Measurements from ENCODE around the gene SLC22A6. TPM values are rescaled to one million over a fixed set of nuclear protein-coding genes. Genes with fewer than 3 reads are reported as not detected.

Gene SLC22A6, protein sequence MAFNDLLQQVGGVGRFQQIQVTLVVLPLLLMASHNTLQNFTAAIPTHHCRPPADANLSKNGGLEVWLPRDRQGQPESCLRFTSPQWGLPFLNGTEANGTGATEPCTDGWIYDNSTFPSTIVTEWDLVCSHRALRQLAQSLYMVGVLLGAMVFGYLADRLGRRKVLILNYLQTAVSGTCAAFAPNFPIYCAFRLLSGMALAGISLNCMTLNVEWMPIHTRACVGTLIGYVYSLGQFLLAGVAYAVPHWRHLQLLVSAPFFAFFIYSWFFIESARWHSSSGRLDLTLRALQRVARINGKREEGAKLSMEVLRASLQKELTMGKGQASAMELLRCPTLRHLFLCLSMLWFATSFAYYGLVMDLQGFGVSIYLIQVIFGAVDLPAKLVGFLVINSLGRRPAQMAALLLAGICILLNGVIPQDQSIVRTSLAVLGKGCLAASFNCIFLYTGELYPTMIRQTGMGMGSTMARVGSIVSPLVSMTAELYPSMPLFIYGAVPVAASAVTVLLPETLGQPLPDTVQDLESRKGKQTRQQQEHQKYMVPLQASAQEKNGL
- not detected in 2 replicates for total RNA-seq

DNA sequence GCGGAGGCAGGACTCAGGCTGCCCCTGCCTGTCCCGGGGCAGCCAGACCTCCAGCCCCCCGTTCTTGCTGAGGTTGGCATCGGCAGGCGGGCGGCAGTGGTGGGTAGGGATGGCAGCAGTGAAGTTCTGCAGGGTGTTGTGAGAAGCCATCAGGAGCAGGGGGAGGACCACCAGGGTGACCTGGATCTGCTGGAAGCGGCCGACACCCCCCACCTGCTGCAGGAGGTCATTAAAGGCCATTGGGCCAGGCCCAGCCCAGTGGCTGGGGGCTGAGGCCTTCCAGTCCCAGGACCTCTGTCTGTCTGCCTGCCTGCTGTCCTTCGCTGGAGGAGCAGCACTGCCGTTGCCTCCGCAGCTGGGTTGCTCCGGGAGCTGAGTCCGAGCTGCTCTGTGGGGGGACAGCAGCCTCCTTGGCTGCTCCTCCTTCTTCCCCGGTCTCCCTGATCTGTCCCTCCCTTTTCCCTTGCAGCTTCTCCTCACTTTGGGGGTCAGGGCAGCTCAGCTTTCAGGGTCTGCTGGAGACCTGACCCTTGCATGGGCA lies at the start of gene SLC22A6:
Gene SLC22A6, minus strand, starts transcription at position 517 of the 541 bp plus-strand sequence. Its CDS starts 277 bp downstream, at position 240.

DNA sequence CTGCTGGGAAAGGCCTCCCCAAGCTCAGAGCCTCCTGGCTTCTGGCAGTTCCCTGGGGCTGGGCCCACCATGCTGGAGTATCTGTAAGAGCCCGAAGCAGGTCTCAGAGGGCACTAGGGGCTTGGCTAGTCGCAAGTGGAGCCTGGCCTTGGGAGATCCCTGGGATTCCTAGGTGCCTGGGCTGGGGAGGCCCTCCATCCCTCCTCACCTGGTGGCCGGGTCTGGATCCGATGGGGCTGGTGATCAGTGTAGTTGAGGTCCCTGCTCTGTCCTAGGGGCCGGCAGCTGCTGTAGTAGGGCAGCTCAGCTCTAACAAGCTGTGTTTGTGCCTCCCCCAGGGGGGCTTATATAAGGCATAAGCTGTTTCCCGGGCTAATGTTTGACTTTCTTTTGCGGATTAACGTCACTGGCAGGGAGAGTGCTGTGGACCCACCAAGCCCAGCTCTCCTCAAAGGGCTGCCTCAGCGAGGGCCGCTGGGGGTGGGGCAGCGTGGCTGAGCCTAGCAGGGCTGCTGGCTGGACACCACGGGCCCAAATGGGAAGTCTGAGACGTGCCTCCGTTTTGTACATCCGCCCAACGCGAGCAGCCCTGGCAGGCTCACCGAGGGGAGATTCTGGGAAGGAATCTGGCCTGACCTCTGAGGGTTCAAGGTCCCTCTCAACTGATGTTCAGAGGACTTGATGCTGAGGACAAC lies 30.9 kb upstream of the SLC22A6 start, which contains the start of gene SLC22A8:
Gene SLC22A8, minus strand, starts transcription at position 321 of the 695 bp plus-strand sequence. CDS start 883 bp downstream, outside the sequence.

Other genes with a start within 250 kb of the SLC22A6 start
- 11.8 and 12.0 TPM in 2 replicates for gene ZBTB3, start 230.8 kb downstream of the SLC22A6 start, total RNA-seq
- 71.1 and 73.1 TPM in 2 replicates for gene POLR2G, start 223.4 kb downstream of the SLC22A6 start, total RNA-seq
- gene TAF6L, start 213.6 kb downstream of the SLC22A6 start, total RNA-seq = 27.8 and 34.7 TPM in 2 replicates
- gene TMEM179B, start 197.6 kb downstream of the SLC22A6 start, total RNA-seq = 21.8 and 30.8 TPM in 2 replicates
- 9.6 and 11.8 TPM in 2 replicates for gene TMEM223, start 193.0 kb downstream of the SLC22A6 start, total RNA-seq
- gene NXF1, start 179.5 kb downstream of the SLC22A6 start, total RNA-seq = 15.1 and 15.6 TPM in 2 replicates
- 41.9 and 42.4 TPM in 2 replicates for gene STX5, start 152.9 kb downstream of the SLC22A6 start, total RNA-seq
- not detected in 2 replicates for gene TEX54, start 152.1 kb downstream of the SLC22A6 start, total RNA-seq
- 93.5 and 192 TPM in 2 replicates for gene WDR74, start 145.4 kb downstream of the SLC22A6 start, total RNA-seq
- 43.7 and 49.4 TPM in 2 replicates for gene SLC3A2, start 104.1 kb downstream of the SLC22A6 start, total RNA-seq
- not detected in 2 replicates for gene CHRM1, start 63.6 kb downstream of the SLC22A6 start, total RNA-seq
- not detected in 2 replicates for gene SLC22A8, start 30.9 kb upstream of the SLC22A6 start, total RNA-seq
- not detected in 2 replicates for gene SLC22A24, start 159.3 kb upstream of the SLC22A6 start, total RNA-seq